GM18867 (cell line): Measurements from ENCODE around the gene HECW1.
"Not testable (repeated sequence)": the region's sequence is repeated elsewhere in the genome, so short reads cannot be mapped to it uniquely, and the experiment has no call there.

Experiments used
- ATAC-seq: cut with Tn5 transposase; IDR thresholded peaks from one replicate; pipeline ENCODE4 v1.9.1; 2021; ENCODE audit warnings: mild to moderate bottlenecking, moderate library complexity; ENCODE audit not compliant: unreplicated experiment

The HECW1 gene

GRCh38 chr7:43201912-43202311, 89.5 kb downstream of the HECW1 start:
- no peak for ATAC-seq

- no peak for ATAC-seq
Observed at GRCh38 chr7:43204081-43204480, 91.6 kb downstream of the HECW1 start.

GRCh38 chr7:43205171-43205795, 92.8 kb downstream of the HECW1 start:
- no peak for ATAC-seq

GRCh38 chr7:43208242-43208641, 95.8 kb downstream of the HECW1 start:
- ATAC-seq = no peak

DNA sequence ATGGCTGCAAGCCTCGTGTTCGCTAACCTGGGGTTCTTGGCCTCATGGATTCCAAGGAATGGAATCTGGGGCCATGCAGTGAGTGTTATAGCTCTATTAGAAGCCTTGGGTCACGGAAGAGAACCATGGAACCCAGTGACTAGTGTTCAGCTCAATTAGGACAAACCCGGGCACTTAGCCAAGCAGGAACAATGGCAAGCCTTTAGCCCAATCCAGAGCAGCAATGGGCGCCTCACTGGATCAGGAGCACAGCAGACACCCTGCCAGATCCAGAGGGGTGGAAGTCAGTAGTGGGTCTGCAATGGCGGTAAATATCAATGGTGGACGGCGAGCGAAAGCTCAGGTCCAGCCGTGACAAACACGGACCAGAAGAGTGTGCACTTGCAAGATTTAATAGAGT, 98.1 kb downstream of the HECW1 start:
- not testable (repeated sequence) for ATAC-seq

DNA sequence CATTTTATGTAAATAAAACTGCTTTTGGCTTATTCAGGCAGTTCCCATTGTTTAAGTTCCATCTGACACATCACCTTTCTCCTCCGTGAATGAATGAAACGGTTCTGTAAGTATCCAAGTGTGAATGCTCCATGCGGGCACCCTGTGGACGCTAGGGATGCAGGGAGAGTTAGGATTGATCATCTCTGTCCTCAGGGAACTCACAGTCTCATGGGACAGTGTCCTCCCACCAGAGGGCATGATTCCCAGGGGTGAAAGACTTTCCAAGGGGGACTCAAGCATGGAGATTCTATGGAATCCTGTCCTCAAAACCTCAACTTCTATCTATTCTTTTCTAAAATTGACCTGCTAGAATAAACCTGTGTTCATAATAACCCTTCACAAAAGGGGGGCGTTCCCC, 98.8 kb downstream of the HECW1 start:
- no peak for ATAC-seq

DNA sequence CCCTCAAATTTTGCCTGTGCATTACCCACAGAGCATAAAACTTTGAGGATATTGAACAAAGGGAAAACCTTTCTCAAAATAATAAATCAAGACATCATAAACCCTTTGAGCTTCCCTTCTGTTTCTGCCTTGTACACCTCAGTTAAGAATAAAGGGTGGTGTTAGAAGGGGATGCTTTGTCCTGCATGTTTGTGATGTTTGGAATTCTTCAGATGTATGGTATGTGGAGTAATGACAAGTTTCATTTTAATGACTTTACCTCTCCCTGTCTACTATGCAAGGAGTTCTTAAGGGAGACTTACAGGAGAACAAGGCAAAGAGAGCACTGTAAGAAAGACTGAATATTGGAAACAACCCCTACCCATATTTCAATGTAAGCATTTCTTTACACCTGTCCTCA, 99.2 kb downstream of the HECW1 start:
- ATAC-seq = no peak

- ATAC-seq = no peak
Observed at GRCh38 chr7:43212921-43213320, 100.5 kb downstream of the HECW1 start.

DNA sequence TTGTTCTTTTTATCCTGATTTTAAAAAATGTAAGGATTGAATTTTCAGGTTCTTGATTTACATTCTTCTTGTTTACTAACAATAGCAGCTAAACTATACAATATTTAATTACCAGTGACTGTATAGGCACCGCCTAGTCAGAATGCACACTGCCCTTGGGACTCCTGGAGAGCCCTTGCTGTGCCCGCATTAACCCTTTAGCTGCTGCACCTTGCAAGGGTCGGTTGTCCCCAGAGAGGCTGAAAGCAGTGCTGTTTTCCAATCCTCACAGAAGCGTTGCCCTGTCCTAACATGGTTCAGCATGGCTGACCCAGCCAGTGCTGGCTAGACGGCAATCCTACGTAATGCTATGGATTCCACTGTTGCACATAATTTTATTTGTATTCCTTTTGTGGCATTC, 102.6 kb downstream of the HECW1 start:
- ATAC-seq = no peak

DNA sequence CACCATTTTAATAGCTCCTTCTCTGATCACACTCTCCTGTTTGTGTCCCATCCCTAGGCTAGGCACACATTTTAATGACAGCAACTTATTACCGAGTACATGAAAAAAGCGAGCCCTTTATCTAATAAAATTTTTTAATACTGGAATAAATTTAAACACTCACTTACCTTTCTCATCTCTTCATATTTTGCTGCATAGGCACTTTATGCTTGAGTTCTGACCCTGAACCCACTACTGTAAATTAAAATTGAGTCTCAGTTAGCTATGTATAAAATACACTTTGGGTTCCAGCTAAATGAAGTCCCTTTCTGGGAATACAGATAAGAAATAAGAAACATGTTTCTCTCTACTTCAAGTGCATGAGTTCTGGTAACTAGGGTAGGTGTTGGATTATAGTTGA, 104.6 kb downstream of the HECW1 start:
- no peak for ATAC-seq

GRCh38 chr7:43218901-43219300, 106.5 kb downstream of the HECW1 start:
- ATAC-seq = not testable (repeated sequence)

DNA sequence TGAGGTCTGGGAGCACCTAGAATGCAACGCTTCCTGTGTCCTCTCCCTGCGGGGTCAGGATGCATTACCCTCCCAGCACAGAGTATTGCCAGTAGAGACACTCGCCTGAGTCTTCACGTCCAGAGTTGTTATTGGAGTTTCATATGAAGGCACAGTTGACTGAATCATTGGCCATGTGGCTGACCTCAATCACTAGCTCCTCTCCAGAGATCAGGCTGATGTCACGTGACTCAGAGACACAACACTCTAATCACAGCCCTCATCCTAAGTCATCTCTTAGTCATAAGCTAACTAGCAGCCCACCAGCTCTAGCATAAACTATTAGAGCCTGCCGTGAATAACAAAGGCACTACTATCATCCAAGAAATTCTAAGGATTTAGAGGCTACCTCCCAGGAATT, 107.8 kb downstream of the HECW1 start:
- ATAC-seq = no peak

GRCh38 chr7:43220742-43221141, 108.3 kb downstream of the HECW1 start:
- ATAC-seq = no peak

DNA sequence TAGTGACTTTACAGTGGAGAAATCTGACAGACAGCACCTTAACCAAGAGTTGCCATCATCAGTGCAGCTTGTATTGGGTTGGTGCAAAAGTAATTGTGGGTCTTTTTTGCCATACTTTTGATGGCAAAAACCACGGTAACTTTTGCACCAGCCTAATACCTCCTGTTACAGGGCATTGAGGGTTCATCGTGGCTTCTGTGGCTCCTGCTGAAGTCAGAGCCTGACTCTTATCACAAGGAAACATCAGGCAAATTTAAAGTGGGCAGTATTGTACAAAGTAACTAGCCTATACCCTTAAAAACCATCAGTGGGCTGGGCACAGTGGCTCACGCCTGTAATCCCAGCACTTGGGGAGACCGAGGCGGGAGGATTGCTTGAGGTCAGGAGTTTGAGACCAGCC, 117.4 kb downstream of the HECW1 start:
- no peak for ATAC-seq

DNA sequence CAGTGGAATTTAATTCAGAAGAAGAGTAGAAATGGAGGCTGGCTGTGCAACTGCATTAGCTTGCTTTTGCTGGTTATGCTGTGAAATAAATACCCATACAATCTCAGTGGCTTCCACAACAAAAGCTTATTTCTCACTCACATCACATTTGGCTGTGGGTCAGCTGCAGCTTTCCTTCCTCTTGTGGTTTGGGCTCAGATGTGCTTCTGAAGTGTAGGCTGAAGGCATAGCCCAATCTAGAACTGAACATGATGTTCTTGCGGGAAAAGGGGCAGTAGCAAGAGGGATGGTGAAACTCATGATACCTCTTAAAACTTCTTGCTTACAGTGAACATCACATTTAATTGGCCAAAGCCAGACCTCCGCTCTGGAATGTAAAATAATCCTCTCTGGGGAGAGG, 119.9 kb downstream of the HECW1 start:
- no peak for ATAC-seq

DNA sequence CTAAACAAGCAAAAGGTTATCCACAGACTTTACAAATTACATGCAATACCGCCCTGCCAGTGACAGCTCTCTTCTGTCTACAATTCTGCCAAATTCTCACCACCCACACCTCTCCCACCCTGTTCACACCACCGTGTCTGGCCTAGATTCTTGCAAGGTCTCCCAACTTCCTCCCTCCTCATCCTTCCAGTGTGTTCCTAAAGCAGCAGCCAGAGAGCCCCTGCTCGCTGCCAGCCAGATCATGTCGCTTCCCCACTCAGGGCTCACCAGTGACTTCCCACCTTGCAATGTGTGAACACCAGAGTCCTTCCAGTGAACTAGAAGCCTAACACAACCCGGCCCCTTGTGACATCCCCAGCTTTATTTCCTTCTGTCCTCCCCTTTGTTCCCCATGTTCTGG, 121.6 kb downstream of the HECW1 start:
- no peak for ATAC-seq

DNA sequence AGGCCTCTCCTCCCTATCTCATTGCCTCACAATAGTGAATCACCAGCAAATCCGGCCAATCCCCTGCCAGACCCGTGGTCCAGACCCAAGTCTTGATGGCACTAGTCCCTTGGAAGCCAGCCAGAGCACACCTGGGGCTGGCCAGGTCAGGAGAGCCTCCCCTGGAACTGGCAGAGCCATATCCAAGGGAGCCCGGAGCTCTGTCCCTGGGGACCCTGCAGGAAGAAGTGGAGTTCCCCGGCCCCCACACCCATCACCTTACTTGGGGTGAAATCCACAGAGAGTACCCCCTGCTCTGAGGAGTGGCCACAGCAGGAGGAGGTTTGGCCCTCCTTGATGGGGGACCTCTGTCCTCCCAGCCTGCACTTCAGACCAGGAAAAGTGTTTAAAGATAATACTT, 122.5 kb downstream of the HECW1 start:
- no peak for ATAC-seq

GRCh38 chr7:43240565-43240964, 128.1 kb downstream of the HECW1 start:
- ATAC-seq = no peak

- no peak for ATAC-seq
Observed at GRCh38 chr7:43242628-43243255, 130.3 kb downstream of the HECW1 start.

DNA sequence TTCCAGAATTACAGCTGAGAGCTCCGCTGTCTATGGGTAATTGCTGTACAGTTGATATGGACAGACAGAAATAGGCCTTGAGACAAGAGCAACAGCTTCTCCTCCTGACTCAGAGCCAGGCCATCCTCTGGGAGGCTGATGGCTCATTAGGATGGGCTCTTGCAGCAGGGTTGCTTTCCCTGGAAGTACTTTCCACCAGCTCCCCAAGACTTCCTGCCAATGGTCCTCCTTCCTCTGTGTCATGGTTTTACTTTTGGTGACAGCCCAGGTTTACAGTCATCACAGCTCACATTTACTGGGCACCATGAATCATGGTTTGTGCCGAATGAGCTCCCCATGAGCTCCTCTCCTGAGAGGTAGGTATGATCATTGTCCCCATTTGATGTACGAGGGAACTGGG, 131.8 kb downstream of the HECW1 start:
- no peak for ATAC-seq

GRCh38 chr7:43244784-43245183, 132.3 kb downstream of the HECW1 start:
- ATAC-seq = no peak

GRCh38 chr7:43247757-43248156, 135.3 kb downstream of the HECW1 start:
- ATAC-seq = no peak

DNA sequence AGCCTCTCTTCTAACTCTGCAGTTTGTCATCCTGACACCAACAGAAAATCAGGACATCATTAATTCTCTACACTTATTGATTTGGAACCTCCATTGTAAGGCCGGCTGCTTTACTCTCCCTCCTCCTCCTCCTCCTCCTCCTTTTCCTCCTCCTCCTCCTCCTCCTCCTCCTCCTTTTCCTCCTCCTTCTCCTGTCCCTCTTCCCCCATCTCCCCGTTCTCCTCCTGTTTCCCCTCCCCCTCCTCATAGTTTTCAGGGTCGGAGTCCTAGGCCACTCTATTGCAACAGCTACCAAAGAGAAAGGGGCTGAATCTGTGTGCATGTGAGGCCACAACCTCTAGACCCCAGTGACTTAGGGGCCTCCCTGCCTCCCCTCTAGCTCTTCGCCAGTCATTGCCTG, 136.1 kb downstream of the HECW1 start:
- ATAC-seq = no peak
